Psoas muscle (tissue), 8 donors: Measurements from ENCODE around the gene ZNF746. TPM values are rescaled to one million over a fixed set of nuclear protein-coding genes. Genes with fewer than 3 reads are reported as not detected.
"Not testable (repeated sequence)": the region's sequence is repeated elsewhere in the genome, so short reads cannot be mapped to it uniquely, and the experiment has no call there.

ENCODE experiments used
- ATAC-seq, 4 donors: fragments of 200-7000 bp; cut with Tn5 transposase; one replicate each; pipeline ENCODE4 v1.9.1; 2020; ENCODE audit warnings: moderate library complexity in 3 of 4, mild to moderate bottlenecking in 2 of 4
- DNase-seq, 2 donors: peaks; one replicate each; pipeline ENCODE4 v3.0.0-alpha.2; 2020
- H3K27ac ChIP-seq: fragments of 200-600 bp; one replicate; pipeline ENCODE4 v1.8.0; 2022
- H3K27me3 ChIP-seq, 3 donors: fragments of 200-600 bp in 1 of 3; one replicate each; pipeline versions ENCODE4 v1.6.1 to v1.8.0; 2013 to 2022; ENCODE audit warnings: low read length in 2 of 3, mild to moderate bottlenecking in 2 of 3, moderate library complexity in 1 of 3; ENCODE audit not compliant: insufficient read depth in 3 of 3
- H3K36me3 ChIP-seq, 2 donors: fragments of 200-600 bp in 1 of 2; one replicate each; pipeline versions ENCODE4 v1.6.1 to v1.8.0; 2013 to 2022; ENCODE audit warnings: low read depth in 1 of 2, mild to moderate bottlenecking in 1 of 2, moderate library complexity in 1 of 2; ENCODE audit not compliant: insufficient read depth in 1 of 2
- H3K4me1 ChIP-seq: fragments of 200-600 bp; one replicate; pipeline ENCODE4 v1.8.0; 2022
- H3K4me3 ChIP-seq: fragments of 200-600 bp; one replicate; pipeline ENCODE4 v1.8.0; 2022; ENCODE audit warnings: mild to moderate bottlenecking
- H3K9me3 ChIP-seq: fragments of 200-600 bp; one replicate; pipeline ENCODE4 v1.8.0; 2022
- CTCF ChIP-seq: fragments of 200-600 bp; IDR thresholded peaks from one replicate; pipeline ENCODE4 v1.8.0; 2022; ENCODE audit warnings: antibody characterized with exemption
- WGBS, 3 donors: extraction: QIAGEN DNeasy Blood & Tissue Kit; methylation state at CpG; one replicate each; pipeline versions ENCODE4 v1.1.6 to v1.1.7; 2013; 5-methylcytosine and 5-hydroxymethylcytosine counted together
- intact Hi-C, 2 donors: fragments of 100-400 bp; cut with DNase I; formaldehyde crosslinking; loops; one replicate each; pipeline versions ENCODE4 v1.11.0 to v1.14.2; 2022
- polyA plus RNA-seq, 3 donors: library from polyadenylated mRNA; stranded (reverse); fragments of 200-250 nt; gene quantifications; one replicate each; pipeline ENCODE4 v1.2.3, GENCODE V29; 2013
- total RNA-seq, 4 donors: library from RNA; stranded (reverse); fragmentation: NEBNext Ultra II Directional in 2 of 4; extraction: Animal tissue kit (Norgen Biotek cat#: 25700) in 2 of 4; gene quantifications; one replicate each; pipeline versions ENCODE4 v1.2.1 to v1.2.4, GENCODE V29; 2021 to 2023
- donor health status: healthy with polysubstance abuse.
- donor health status: DM: no; HTN: no; CAD: no; lungs with moderate emphysema.
- donor health status: Bipolar disorder and iron deficiency.
- donor health status: healthy.
- donor health status: DM: yes; HTN: yes; CAD: no.
- donor health status: DM: no; HTN: no; CAD: no.
- donor health status: DM: no; HTN: no; CAD: no.
- donor health status: DM: yes; HTN: yes; CAD: no.

ZNF746 gene
- total and polyA plus RNA-seq, 7 donors = 5.0 to 12.7 (median 8.5) TPM

GRCh38 chr7:149449897-149450296 is 47.7 kb downstream of the ZNF746 start:
- WGBS, 3 donors = 96% methylated on average over 6 of the region's 6 CpGs
- H3K36me3 ChIP-seq = peaks cover 4 to 99% of the 10 kb centered on the region in 2 donors
- intact Hi-C loops = no loop called here
- H3K4me1 ChIP-seq = no peaks in the 10 kb centered on the region
- ATAC-seq (no peak), DNase-seq (no peak)
- no peak overlapping the region for H3K4me3 ChIP-seq
- H3K27ac ChIP-seq = no peak overlapping the region
- no peaks in the 10 kb centered on the region for H3K9me3 ChIP-seq
- no peak for TF ChIP-seq CTCF
- H3K27me3 ChIP-seq = no peaks in the 10 kb centered on the region

- Histone ChIP-seq H3K4me3 (no peak overlapping the region), H3K27ac (no peak overlapping the region), H3K4me1 (no peaks in the 10 kb centered on the region), H3K36me3 (peaks cover 4 to 99% of the 10 kb centered on the region in 2 donors), H3K27me3 (no peaks in the 10 kb centered on the region), H3K9me3 (no peaks in the 10 kb centered on the region)
- WGBS, 3 donors = 93 to 98% (median 93%) methylated on average over 8 of the region's 8 CpGs
- intact Hi-C loops = no loop called here
- TF ChIP-seq CTCF = no peak
- DNase-seq = no peak
- ATAC-seq = no peak
These were observed 48.6 kb downstream of the ZNF746 start for GRCh38 chr7:149448961-149449360.

- H3K27me3 ChIP-seq, H3K9me3 ChIP-seq, DNase-seq, H3K4me1 ChIP-seq, ATAC-seq, H3K4me3 ChIP-seq, intact Hi-C loops, H3K27ac ChIP-seq: not testable (repeated sequence)
- H3K36me3 ChIP-seq = peaks cover 2 to 82% of the 10 kb centered on the region in 2 donors
- 97 to 99% (median 98%) methylated on average over 11 of the region's 11 CpGs for WGBS, 3 donors
These were observed 51.6 kb downstream of the ZNF746 start for GRCh38 chr7:149446026-149446425.

GRCh38 chr7:149444287-149444686 is 53.3 kb downstream of the ZNF746 start:
- TF ChIP-seq CTCF = no peak
- DNase-seq = no peak
- intact Hi-C loops = no loop called here

GRCh38 chr7:149443523-149443922 is 54.1 kb downstream of the ZNF746 start:
- WGBS, 3 donors = 95 to 96% (median 96%) methylated on average over 7 of the region's 7 CpGs
- H3K27ac ChIP-seq = no peak overlapping the region

More at GRCh38 chr7:149444287-149444686, 53.3 kb downstream of the ZNF746 start:
- no peak for ATAC-seq
- Histone ChIP-seq H3K36me3 (peaks cover 2 to 64% of the 10 kb centered on the region in 2 donors), H3K27ac (no peak overlapping the region), H3K9me3 (no peaks in the 10 kb centered on the region), H3K4me3 (no peak overlapping the region), H3K27me3 (no peaks in the 10 kb centered on the region), H3K4me1 (no peaks in the 10 kb centered on the region)
- WGBS, 3 donors = 82 to 91% (median 85%) methylated on average over 6 of the region's 6 CpGs

More at GRCh38 chr7:149443523-149443922, 54.1 kb downstream of the ZNF746 start:
- Histone ChIP-seq H3K27me3 (no peaks in the 10 kb centered on the region), H3K36me3 (peaks cover 0 to 63% of the 10 kb centered on the region in 2 donors), H3K4me3 (no peak overlapping the region), H3K9me3 (no peaks in the 10 kb centered on the region), H3K4me1 (no peaks in the 10 kb centered on the region)
- DNase-seq (no peak), ATAC-seq (no peak)
- TF ChIP-seq CTCF = no peak
- intact Hi-C loops = no loop called here
